Cardiac muscle cell (in vitro differentiated cells and primary cell): ENCODE results near the gene ZNF30. TPM values are rescaled to one million over a fixed set of nuclear protein-coding genes. Genes with fewer than 3 reads are reported as not detected.
"Not testable (repeated sequence)": the region's sequence is repeated elsewhere in the genome, so short reads cannot be mapped to it uniquely, and the experiment has no call there.

ENCODE experiments used
- DNase-seq, 2 donors: peaks; one replicate each; pipeline versions ENCODE4 v3.0.0 to v3.0.0-alpha.2; 2010 to 2017; ENCODE audit warnings: low read depth in 1 of 2, low spot score in 1 of 2
- H3K27ac ChIP-seq: fragments of 200-600 bp; sonication (generic); 2 replicates; pipeline ENCODE4 v1.5.1; 2016
- H3K27me3 ChIP-seq: fragments of 200-600 bp; sonication (generic); 2 replicates; pipeline ENCODE4 v1.6.0; 2016; ENCODE audit warnings: control low read depth
- H3K36me3 ChIP-seq: fragments of 200-600 bp; sonication (generic); 2 replicates; pipeline ENCODE4 v1.5.1; 2016; ENCODE audit warnings: control low read depth
- H3K4me1 ChIP-seq: fragments of 200-600 bp; sonication (generic); 2 replicates; pipeline ENCODE4 v1.8.1; 2017; ENCODE audit warnings: low read depth, mild to moderate bottlenecking, mixed run types
- H3K4me3 ChIP-seq: fragments of 200-600 bp; sonication (generic); 2 replicates; pipeline ENCODE4 v1.5.1; 2016; ENCODE audit warnings: mild to moderate bottlenecking
- H3K9me3 ChIP-seq: fragments of 200-600 bp; sonication (generic); 2 replicates; pipeline ENCODE4 v1.5.1; 2017; ENCODE audit warnings: low read depth, mild to moderate bottlenecking, control low read depth
- polyA plus RNA-seq: library from polyadenylated mRNA; unstranded; fragments of >200 nt; fragmentation: Nextera tagmentation; extraction: Ambion mirVana; gene quantifications from 2 replicates; pipeline ENCODE4 v1.2.1, GENCODE V29; 2016
- total RNA-seq: library from RNA; depleted of rRNA; stranded (reverse); fragments of >200 nt; gene quantifications from 2 replicates; pipeline ENCODE4 v1.2.3, GENCODE V29; 2016
- TF ChIP-seq, protein P1 (sequence below): IDR thresholded peaks from 2 replicates; pipeline ENCODE4 v1.5.1; 2012; ENCODE audit warnings: low read depth, mild to moderate bottlenecking, low read length

ZNF30 gene
- total and polyA plus RNA-seq, 2 experiments from 2014 or later = 4.1 to 4.7 TPM

DNA sequence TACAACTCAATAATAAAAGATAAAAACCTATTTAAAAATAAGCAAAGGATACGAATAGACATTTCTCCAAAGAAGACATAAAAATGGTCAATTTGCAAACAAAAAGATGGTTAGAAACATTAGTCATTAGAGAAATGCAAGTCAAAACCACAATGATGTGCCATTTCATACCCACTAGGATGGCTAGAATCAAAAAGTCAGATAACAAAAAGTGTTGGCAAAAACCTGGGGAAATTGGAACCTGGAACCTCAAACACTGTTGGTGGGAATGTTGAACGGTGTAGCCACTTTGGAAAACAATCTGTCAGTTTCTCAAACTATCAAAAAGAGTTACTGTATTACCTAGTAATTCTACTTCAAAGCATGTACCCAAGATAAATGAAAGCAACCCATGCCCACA, 26.5 kb upstream of the ZNF30 start:
- H3K27me3 ChIP-seq = peaks cover 42% of the 10 kb centered on the region
- TF ChIP-seq, protein P1, sequence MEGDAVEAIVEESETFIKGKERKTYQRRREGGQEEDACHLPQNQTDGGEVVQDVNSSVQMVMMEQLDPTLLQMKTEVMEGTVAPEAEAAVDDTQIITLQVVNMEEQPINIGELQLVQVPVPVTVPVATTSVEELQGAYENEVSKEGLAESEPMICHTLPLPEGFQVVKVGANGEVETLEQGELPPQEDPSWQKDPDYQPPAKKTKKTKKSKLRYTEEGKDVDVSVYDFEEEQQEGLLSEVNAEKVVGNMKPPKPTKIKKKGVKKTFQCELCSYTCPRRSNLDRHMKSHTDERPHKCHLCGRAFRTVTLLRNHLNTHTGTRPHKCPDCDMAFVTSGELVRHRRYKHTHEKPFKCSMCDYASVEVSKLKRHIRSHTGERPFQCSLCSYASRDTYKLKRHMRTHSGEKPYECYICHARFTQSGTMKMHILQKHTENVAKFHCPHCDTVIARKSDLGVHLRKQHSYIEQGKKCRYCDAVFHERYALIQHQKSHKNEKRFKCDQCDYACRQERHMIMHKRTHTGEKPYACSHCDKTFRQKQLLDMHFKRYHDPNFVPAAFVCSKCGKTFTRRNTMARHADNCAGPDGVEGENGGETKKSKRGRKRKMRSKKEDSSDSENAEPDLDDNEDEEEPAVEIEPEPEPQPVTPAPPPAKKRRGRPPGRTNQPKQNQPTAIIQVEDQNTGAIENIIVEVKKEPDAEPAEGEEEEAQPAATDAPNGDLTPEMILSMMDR = no peak
- no peaks in the 10 kb centered on the region for H3K36me3 ChIP-seq
- no peaks in the 10 kb centered on the region for H3K4me1 ChIP-seq
- H3K9me3 ChIP-seq = no peaks in the 10 kb centered on the region
- H3K4me3 ChIP-seq = no peak overlapping the region
- DNase-seq = no peak
- no peak overlapping the region for H3K27ac ChIP-seq

DNA sequence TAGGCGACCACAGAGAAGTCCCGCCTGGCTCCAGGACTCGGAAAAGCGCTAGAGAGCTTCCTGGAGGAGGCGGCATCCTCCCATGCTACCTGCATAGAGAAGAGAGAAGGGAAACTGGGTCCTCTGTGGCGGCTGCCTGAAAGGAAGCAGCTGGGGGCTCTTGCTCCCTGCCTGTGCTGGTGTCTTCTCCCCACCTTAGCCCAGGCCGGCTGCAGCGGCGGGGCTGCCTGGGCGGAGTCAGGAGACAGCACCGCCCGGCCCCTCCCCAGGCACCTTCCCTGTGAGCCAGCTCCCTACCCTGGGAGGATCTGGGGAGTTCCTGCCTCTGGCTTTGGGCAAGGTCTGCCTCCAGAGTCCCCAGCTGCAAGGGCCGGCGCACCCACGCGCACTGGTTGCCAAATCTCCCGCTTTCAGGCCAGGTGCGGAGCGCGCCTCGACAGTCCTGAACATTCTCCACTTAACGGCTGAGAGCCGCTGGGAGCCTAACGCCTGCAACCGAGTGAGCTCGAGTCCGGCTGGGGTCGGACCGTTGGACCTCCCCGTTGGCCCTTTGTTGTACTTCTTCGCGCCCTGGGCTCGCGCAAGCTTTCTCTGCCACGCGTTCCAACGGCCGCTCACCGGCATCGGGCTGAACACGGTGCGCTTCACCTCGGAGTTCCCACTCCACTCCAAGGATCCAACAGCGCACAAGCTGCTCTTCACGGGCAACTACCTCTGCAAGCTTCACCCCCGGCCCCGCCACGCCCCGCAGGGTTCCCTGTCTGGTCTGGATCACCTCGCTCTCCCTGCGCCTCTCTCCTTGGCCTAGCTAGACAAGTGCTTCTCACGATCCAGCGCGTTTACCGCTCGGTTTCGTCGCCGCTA, 21.8 kb upstream of the ZNF30 start:
- H3K9me3 ChIP-seq = no peaks in the 10 kb centered on the region
- no peaks in the 10 kb centered on the region for H3K36me3 ChIP-seq
- H3K27ac ChIP-seq = no peak overlapping the region
- H3K27me3 ChIP-seq = peaks cover 70% of the 10 kb centered on the region
- DNase-seq = peak in 1 of 2 donors; percentile 0
- no peak overlapping the region for H3K4me3 ChIP-seq
- TF ChIP-seq, protein P1 = no peak
- no peaks in the 10 kb centered on the region for H3K4me1 ChIP-seq

DNA sequence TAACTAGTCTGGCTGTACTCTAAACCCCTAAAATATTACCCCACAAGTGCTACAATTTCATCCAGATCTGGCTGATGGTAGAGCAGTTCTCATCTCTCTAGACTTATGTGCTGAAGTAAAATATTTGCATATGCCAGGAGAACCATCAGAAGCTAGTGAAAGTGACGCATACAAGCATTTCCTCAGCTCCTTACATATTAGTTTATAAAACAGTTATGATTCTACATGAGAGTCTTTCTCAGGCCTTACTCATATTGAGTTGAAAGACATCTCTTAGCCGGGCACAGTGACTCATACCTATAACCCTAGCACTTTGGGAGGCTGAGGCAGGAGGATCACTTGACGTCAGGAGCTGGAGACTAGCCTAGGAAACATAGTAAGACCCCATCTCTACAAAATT, 15.9 kb upstream of the ZNF30 start:
- no peaks in the 10 kb centered on the region for H3K9me3 ChIP-seq
- peaks cover 26% of the 10 kb centered on the region for H3K27me3 ChIP-seq
- no peak for DNase-seq
- no peaks in the 10 kb centered on the region for H3K36me3 ChIP-seq
- H3K4me3 ChIP-seq = no peak overlapping the region
- no peaks in the 10 kb centered on the region for H3K4me1 ChIP-seq
- no peak overlapping the region for H3K27ac ChIP-seq
- TF ChIP-seq, protein P1 = no peak

DNA sequence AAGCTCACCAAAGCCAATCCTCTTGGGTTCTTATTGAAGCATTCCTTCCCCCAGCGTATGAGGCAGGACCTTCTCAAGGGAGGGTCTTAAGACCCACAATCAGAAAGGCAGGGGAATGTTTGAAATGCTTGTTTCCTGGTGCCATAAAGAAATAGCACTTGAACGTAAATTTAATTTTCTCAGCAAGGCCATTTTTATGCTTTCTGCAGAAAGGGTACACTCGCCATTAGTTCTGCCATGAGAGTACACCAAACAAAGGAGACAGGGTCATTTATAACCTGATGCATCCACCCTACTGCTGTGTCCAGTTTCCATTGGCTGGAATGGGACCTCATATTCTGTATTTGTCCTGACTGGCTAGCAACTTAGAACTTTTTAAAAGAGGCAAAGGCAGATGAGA, 9.6 kb upstream of the ZNF30 start:
- not testable (repeated sequence) for H3K4me3 ChIP-seq, H3K36me3 ChIP-seq, H3K4me1 ChIP-seq, H3K27me3 ChIP-seq, DNase-seq, H3K9me3 ChIP-seq, H3K27ac ChIP-seq

DNA sequence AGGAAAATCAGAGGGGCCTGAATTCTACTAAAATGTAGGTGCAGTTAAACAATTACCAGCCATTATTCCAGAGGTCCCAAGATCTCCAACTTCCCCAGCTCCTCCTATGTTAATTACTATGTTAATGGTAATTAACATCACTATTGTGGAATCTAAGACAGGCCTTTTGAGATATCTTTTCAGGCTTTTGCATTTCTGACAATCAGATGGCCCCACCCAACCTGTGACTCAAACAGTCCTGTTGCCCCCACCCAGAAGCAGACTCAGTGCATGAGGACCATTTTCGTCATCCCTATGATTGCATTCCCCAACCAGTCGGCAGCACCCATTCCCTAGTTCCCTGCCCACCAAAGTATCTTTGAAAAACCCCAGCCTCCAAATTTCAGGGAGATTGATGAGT, 8.5 kb upstream of the ZNF30 start:
- Histone ChIP-seq H3K4me3 (no peak overlapping the region), H3K27ac (no peak overlapping the region), H3K36me3 (no peaks in the 10 kb centered on the region), H3K27me3 (no peaks in the 10 kb centered on the region), H3K4me1 (no peaks in the 10 kb centered on the region), H3K9me3 (no peaks in the 10 kb centered on the region)
- TF ChIP-seq, protein P1 = no peak
- no peak for DNase-seq

DNA sequence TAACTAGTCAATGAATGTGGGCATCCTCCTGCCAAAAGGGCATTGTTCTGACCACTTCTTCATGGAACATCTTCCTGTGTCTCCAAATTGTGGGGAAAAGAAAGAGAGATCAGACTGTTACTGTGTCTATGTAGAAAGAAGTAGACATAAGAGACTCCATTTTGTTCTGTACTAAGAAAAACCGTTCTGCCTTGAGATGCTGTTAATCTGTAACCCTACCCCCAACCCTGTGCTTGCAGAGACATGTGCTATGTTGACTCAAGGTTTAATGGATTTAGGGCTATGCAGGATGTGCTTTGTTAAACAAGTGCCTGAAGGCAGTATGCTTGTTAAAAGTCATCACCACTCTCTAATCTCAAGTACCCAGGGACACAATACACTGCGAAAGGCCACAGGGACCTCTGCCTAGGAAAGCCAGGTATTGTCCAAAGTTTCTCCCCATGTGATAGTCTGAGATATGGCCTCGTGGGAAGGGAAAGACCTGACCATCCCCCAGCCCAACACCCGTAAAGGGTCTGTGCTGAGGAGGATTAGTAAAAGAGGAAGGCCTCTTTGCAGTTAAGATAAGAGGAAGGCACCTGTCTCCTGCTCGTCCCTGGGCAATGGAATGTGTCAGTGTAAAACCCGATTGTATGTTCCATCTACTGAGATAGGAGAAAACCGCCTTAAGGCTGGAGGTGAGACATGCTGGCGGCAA, 6.5 kb upstream of the ZNF30 start:
- not testable (repeated sequence) for H3K9me3 ChIP-seq, H3K27ac ChIP-seq, H3K4me3 ChIP-seq, H3K4me1 ChIP-seq, DNase-seq, H3K36me3 ChIP-seq, H3K27me3 ChIP-seq
